Naive B cell (primary cell): ENCODE results near the gene SOBP. TPM values are rescaled to one million over a fixed set of nuclear protein-coding genes. Genes with fewer than 3 reads are reported as not detected.

Source experiments
- ATAC-seq, 2 donors: fragments of 150-1000 bp; cut with Tn5 transposase; 2 replicates each; pipeline ENCODE4 v1.10.0; 2021; ENCODE audit warnings: low read depth in 2 of 2, mild to moderate bottlenecking in 2 of 2, moderate library complexity in 2 of 2
- DNase-seq: peaks from one replicate; pipeline ENCODE4 v3.0.0; 2022
- H3K27ac Mint-ChIP-seq, 6 donors: one replicate each; pipeline ENCODE4 v1.8.0; 2020 to 2022; ENCODE audit warnings: mild to moderate bottlenecking in 6 of 6, mixed read lengths in 6 of 6, moderate library complexity in 5 of 6, inconsistent platforms in 2 of 6
- H3K27me3 Mint-ChIP-seq, 3 donors: one replicate each; pipeline ENCODE4 v1.8.0; 2021 to 2022; ENCODE audit warnings: mixed read lengths in 3 of 3, mild to moderate bottlenecking in 1 of 3
- H3K36me3 Mint-ChIP-seq, 2 donors: one replicate each; pipeline ENCODE4 v1.8.0; 2020 to 2022; ENCODE audit warnings: mixed read lengths in 2 of 2, inconsistent platforms in 1 of 2, mild to moderate bottlenecking in 1 of 2
- H3K4me1 Mint-ChIP-seq, 3 donors: one replicate each; pipeline ENCODE4 v1.8.0; 2020 to 2022; ENCODE audit warnings: mixed read lengths in 3 of 3, inconsistent platforms in 1 of 3, mild to moderate bottlenecking in 1 of 3, moderate library complexity in 1 of 3
- H3K4me3 Mint-ChIP-seq, 8 donors: one replicate each; pipeline ENCODE4 v1.8.0; 2020 to 2022; ENCODE audit warnings: mild to moderate bottlenecking in 8 of 8, mixed read lengths in 8 of 8, moderate library complexity in 8 of 8, inconsistent platforms in 2 of 8
- H3K9me3 Mint-ChIP-seq, 7 donors: one replicate each; pipeline ENCODE4 v1.8.0; 2020 to 2022; ENCODE audit warnings: mixed read lengths in 7 of 7, mild to moderate bottlenecking in 5 of 7, inconsistent platforms in 2 of 7, moderate library complexity in 1 of 7
- polyA plus RNA-seq, 6 donors: library from polyadenylated mRNA; unstranded; fragments of 300-500 nt; fragmentation: Illumina TruSeq; gene quantifications; one replicate each; pipeline ENCODE4 v1.2.3, GENCODE V29; 2021; ENCODE audit warnings: low read depth in 6 of 6

The SOBP gene
- polyA plus RNA-seq, 6 donors from 2014 or later: 1.7 to 4.3 (median 2.3) TPM

DNA sequence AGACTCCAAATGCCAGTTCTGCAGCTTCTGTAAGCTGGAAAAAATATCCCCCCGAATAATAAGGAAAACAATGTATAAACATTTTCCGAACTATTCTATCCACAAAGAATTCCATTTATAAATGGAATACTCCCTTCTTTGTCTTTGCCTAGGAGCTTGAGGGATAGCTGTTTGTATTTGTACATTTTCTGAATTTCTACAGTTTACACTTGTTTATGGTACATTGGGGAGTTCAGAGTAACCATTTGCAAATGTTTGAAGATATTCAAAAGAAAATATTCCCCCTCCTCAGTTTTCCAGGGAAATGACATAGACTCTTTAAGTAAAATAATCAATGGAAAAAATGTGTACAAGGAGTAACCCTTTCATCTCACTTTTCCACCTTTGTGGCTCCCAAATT is 149.6 kb downstream of the SOBP start:
- DNase-seq (no peak), ATAC-seq (no peak)
- Mint-ChIP-seq H3K27ac (peak overlapping the region in 3 of 6 donors; percentile 38 to 61 (median 53)), H3K4me3 (peak overlapping the region in 3 of 8 donors; percentile 9 to 69 (median 10)), H3K4me1 (peaks cover 54 to 83% (median 70%) of the 10 kb centered on the region in 3 donors), H3K36me3 (no peaks in the 10 kb centered on the region), H3K27me3 (peaks cover 0 to 5% (median 0%) of the 10 kb centered on the region in 3 donors), H3K9me3 (no peaks in the 10 kb centered on the region)

- no peaks in the 10 kb centered on the region for H3K36me3 Mint-ChIP-seq
- H3K9me3 Mint-ChIP-seq: no peaks in the 10 kb centered on the region
- DNase-seq (no peak), ATAC-seq (no peak)
- H3K27ac Mint-ChIP-seq: peak overlapping the region in 4 of 6 donors; percentile 18 to 67 (median 59)
- peak overlapping the region; percentile 22 to 82 (median 64) for H3K4me3 Mint-ChIP-seq
- peaks cover 63 to 86% (median 72%) of the 10 kb centered on the region in 3 donors for H3K4me1 Mint-ChIP-seq
- H3K27me3 Mint-ChIP-seq: peaks cover 0 to 5% (median 0%) of the 10 kb centered on the region in 3 donors
Observed at GRCh38 chr6:107641071-107641470, 151.2 kb downstream of the SOBP start.

DNA sequence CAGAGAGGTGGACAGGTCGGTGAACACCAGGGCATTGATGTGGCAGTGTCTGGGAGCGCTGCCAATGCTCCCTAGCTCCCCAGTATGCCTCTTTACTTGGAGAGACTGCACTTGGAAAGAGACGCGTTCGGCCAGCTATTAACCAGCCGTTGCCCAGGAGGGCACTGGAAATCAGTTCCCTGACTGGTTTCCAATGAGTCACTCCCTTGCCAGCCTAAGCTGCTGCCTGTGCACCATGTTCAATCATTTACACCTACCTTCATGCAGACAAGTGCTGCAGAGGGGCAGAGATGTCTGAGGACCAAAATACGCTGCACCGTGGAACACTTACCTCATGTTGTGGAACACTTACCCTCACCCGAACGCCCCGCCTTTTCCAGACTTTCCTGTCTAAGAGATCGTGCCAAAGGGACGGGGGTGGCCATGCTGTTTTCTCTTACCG is 151.6 kb downstream of the SOBP start:
- no peaks in the 10 kb centered on the region for H3K9me3 Mint-ChIP-seq
- peak overlapping the region in 5 of 6 donors; percentile 18 to 91 (median 75) for H3K27ac Mint-ChIP-seq
- DNase-seq (no peak), ATAC-seq (no peak)
- peaks cover 59 to 86% (median 68%) of the 10 kb centered on the region in 3 donors for H3K4me1 Mint-ChIP-seq
- peak overlapping the region in 7 of 8 donors; percentile 34 to 77 (median 65) for H3K4me3 Mint-ChIP-seq
- peaks cover 0 to 1% (median 0%) of the 10 kb centered on the region in 3 donors for H3K27me3 Mint-ChIP-seq
- no peaks in the 10 kb centered on the region for H3K36me3 Mint-ChIP-seq

DNA sequence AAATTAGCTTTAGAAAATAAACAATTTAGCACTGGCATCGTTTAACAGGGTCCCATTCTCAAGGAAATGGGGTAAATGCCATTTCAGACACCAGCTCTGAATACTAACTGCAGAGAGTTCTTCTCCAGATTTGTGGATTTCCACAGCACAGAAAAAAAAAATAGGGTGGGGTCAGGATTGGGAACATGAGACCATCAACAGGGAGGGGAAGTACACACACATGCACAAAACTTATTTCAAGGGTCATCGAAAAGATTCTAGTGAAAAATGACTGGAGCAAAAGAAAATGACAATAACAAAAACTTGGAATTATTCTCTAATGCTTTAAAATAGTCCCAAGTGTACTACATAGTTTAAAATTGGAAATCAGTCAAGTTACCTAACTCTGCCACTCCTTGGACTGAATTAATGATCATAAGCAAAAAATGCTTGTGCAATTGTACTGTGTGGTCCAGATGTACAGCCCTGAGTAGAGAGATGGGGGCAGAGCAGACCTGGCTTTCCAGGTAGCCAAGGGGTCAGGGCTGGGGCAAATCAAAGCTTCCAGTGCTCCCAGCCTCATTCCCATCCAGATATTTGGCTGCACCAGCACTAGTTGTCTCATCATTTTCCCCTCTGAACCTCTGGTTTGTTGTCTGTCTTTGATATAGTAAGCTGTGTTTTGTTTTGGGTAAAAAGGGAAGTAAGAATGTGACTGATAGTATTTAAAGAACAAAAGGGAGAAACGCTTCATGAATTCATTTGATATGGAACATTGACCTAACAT is 152.4 kb downstream of the SOBP start:
- H3K36me3 Mint-ChIP-seq: no peaks in the 10 kb centered on the region
- peak overlapping the region; percentile 3 to 91 (median 72) for H3K27ac Mint-ChIP-seq
- ATAC-seq (peak; percentile 74 to 77), DNase-seq (peak; percentile 57)
- peak overlapping the region; percentile 40 to 88 (median 76) for H3K4me3 Mint-ChIP-seq
- no peaks in the 10 kb centered on the region for H3K9me3 Mint-ChIP-seq
- H3K27me3 Mint-ChIP-seq: no peaks in the 10 kb centered on the region
- H3K4me1 Mint-ChIP-seq: peaks cover 52 to 83% (median 60%) of the 10 kb centered on the region in 3 donors

- ATAC-seq (peak; percentile 34 to 41), DNase-seq (no peak)
- no peaks in the 10 kb centered on the region for H3K27me3 Mint-ChIP-seq
- peak overlapping the region in 5 of 6 donors; percentile 0 to 91 (median 69) for H3K27ac Mint-ChIP-seq
- H3K4me1 Mint-ChIP-seq: peaks cover 46 to 82% (median 59%) of the 10 kb centered on the region in 3 donors
- peak overlapping the region; percentile 40 to 88 (median 76) for H3K4me3 Mint-ChIP-seq
- H3K36me3 Mint-ChIP-seq: no peaks in the 10 kb centered on the region
- no peaks in the 10 kb centered on the region for H3K9me3 Mint-ChIP-seq
Observed at GRCh38 chr6:107642861-107643328, 153.0 kb downstream of the SOBP start.

- H3K27ac Mint-ChIP-seq: peak overlapping the region in 1 of 6 donors; percentile 54
- ATAC-seq (no peak), DNase-seq (no peak)
- no peaks in the 10 kb centered on the region for H3K36me3 Mint-ChIP-seq
- peaks cover 49 to 87% (median 64%) of the 10 kb centered on the region in 3 donors for H3K4me1 Mint-ChIP-seq
- no peaks in the 10 kb centered on the region for H3K9me3 Mint-ChIP-seq
- H3K27me3 Mint-ChIP-seq: no peaks in the 10 kb centered on the region
- H3K4me3 Mint-ChIP-seq: peak overlapping the region in 1 of 8 donors; percentile 32
Observed at GRCh38 chr6:107644513-107644912, 154.6 kb downstream of the SOBP start.

DNA sequence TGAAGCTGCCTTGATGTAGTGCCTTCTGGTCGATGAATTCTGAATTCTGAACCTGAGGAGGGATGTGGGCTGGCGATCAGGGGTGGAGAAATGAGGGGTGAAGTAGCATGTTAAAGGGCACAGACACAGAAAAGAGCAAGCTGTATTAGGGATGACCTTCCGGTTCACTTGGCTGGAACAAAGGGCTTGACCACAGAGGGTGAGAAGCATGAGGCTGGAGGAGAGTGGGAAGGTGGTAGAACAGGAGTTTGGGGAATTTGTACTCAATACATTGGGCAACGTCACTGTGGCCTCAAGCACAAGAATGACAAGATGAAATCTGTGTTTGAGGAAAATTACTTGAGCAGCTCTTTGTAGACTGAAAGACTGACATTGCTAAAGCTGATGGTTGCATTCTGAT is 155.8 kb downstream of the SOBP start:
- Mint-ChIP-seq H3K27me3 (no peaks in the 10 kb centered on the region), H3K9me3 (no peaks in the 10 kb centered on the region), H3K27ac (peak overlapping the region in 2 of 6 donors; percentile 8 to 74), H3K4me3 (peak overlapping the region in 2 of 8 donors; percentile 20 to 26), H3K4me1 (peaks cover 37 to 83% (median 53%) of the 10 kb centered on the region in 3 donors), H3K36me3 (no peaks in the 10 kb centered on the region)
- no peak for DNase-seq
- no peak for ATAC-seq

GRCh38 chr6:107646176-107646575 is 156.3 kb downstream of the SOBP start:
- peaks cover 0 to 1% (median 0%) of the 10 kb centered on the region in 7 donors for H3K9me3 Mint-ChIP-seq
- H3K4me1 Mint-ChIP-seq: peaks cover 34 to 80% (median 48%) of the 10 kb centered on the region in 3 donors
- no peaks in the 10 kb centered on the region for H3K36me3 Mint-ChIP-seq
- ATAC-seq (no peak), DNase-seq (no peak)
- H3K27me3 Mint-ChIP-seq: no peaks in the 10 kb centered on the region
- H3K27ac Mint-ChIP-seq: peak overlapping the region in 1 of 6 donors; percentile 83
- H3K4me3 Mint-ChIP-seq: peak overlapping the region in 1 of 8 donors; percentile 33

DNA sequence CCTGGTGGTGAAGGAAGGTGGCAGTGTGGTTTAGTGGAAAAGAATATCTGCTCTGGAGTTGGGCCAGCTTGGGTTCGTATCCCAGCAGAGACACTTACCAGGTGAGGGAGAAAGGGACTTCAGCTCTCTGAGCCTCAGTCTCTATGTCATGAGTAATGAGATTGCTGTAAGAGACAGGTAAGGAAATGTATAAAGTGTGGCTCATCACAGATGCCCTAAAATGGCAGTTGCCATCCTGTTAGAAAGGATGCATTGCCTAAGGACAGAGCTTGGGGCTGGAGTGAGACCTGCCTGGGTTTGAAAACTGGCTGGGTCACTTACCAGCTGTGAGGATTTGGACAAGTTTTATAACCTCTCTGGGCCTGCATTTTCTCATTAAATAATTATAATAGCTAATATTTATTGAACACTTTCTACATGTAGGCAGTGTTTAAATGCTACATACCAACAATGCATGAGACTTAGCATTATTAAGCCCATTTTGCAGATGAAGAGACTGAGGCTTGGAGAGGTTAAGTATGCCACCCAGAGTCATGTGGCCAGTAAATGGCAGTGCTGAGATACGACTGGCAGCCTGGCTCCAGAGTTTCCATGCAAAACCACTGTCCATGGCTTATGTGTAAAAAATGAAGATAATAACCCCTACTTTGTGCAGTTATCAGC is 157.0 kb downstream of the SOBP start:
- ATAC-seq: no peak

DNA sequence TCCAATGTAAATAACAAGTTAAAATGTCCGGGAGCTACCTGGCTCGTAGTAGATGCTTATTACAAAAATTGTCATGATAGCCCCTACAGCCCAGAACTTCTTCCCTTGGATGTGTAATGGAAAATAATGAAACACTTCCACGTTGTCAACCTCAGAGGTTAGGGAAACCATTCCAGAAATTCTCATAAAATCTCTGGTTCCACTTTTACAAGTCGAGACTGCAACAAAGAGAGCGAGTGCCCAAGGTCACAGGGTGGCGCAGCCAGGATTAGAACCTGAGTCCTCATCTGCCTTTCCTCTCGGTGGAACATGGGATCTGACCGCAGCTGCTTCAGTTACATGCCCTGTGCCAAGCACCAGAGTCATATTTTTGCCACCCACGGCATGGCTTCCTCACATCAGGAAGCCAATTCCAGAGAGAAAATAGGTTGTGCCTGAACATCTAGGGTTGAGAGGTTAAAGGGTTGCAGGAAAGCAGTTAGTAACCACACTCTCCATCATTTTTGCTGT is 157.6 kb downstream of the SOBP start:
- no peaks in the 10 kb centered on the region for H3K27me3 Mint-ChIP-seq
- H3K9me3 Mint-ChIP-seq: peaks cover 0 to 11% (median 0%) of the 10 kb centered on the region in 7 donors
- ATAC-seq: no peak
- no peak overlapping the region for H3K4me3 Mint-ChIP-seq
- H3K27ac Mint-ChIP-seq: peak overlapping the region in 2 of 6 donors; percentile 42 to 45
- H3K36me3 Mint-ChIP-seq: peaks cover 0 to 6% of the 10 kb centered on the region in 2 donors
- H3K4me1 Mint-ChIP-seq: peaks cover 25 to 67% (median 35%) of the 10 kb centered on the region in 3 donors
- no peak for DNase-seq

More for the DNA sequence above, 157.0 kb downstream of the SOBP start:
- H3K4me3 Mint-ChIP-seq: no peak overlapping the region
- H3K4me1 Mint-ChIP-seq: peaks cover 27 to 73% (median 41%) of the 10 kb centered on the region in 3 donors
- peaks cover 0 to 3% of the 10 kb centered on the region in 2 donors for H3K36me3 Mint-ChIP-seq
- peaks cover 0 to 8% (median 0%) of the 10 kb centered on the region in 7 donors for H3K9me3 Mint-ChIP-seq
- peak overlapping the region in 3 of 6 donors; percentile 29 to 80 (median 47) for H3K27ac Mint-ChIP-seq
- no peak for DNase-seq
- no peaks in the 10 kb centered on the region for H3K27me3 Mint-ChIP-seq

GRCh38 chr6:107648983-107649382 is 159.1 kb downstream of the SOBP start:
- no peak overlapping the region for H3K27ac Mint-ChIP-seq
- H3K9me3 Mint-ChIP-seq: peaks cover 0 to 11% (median 0%) of the 10 kb centered on the region in 7 donors
- peaks cover 23 to 69% (median 31%) of the 10 kb centered on the region in 3 donors for H3K4me1 Mint-ChIP-seq
- peak overlapping the region in 2 of 8 donors; percentile 5 to 39 for H3K4me3 Mint-ChIP-seq
- no peaks in the 10 kb centered on the region for H3K27me3 Mint-ChIP-seq
- ATAC-seq: no peak
- no peak for DNase-seq
- H3K36me3 Mint-ChIP-seq: peaks cover 0 to 6% of the 10 kb centered on the region in 2 donors

GRCh38 chr6:107652526-107653182 is 162.7 kb downstream of the SOBP start:
- H3K4me3 Mint-ChIP-seq: no peak overlapping the region
- peaks cover 0 to 11% (median 0%) of the 10 kb centered on the region in 7 donors for H3K9me3 Mint-ChIP-seq
- peaks cover 37 to 74% (median 54%) of the 10 kb centered on the region in 3 donors for H3K4me1 Mint-ChIP-seq
- DNase-seq: no peak
- no peaks in the 10 kb centered on the region for H3K27me3 Mint-ChIP-seq
- peaks cover 0 to 6% of the 10 kb centered on the region in 2 donors for H3K36me3 Mint-ChIP-seq
- no peak for ATAC-seq
- H3K27ac Mint-ChIP-seq: no peak overlapping the region
